Measurements from ENCODE around the gene BTAF1. TPM values are rescaled to one million over a fixed set of nuclear protein-coding genes. Genes with fewer than 3 reads are reported as not detected.

The BTAF1 gene
- total and polyA plus RNA-seq, 9 donors = 13.0 to 50.7 (median 38.9) TPM

DNA sequence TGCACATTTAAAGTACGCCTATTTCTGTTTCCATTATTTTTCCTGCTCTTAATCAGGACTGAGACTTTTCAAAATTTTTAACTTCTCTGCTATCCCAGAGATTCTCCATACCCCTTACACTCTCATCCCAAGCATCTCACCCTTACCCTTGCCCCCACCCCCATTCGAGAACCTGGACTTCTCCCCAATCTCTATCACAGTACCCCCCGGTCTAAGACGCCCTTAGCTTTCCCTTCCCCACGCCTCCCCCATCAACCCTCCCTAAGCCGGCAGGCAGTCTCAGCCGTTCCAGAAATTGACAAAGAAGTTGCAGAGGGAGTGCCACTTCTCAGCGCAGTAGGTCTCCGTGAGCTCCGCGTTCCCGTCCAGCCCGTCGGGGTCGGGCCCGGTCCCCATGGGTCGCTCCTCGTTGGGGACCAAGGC is 15.6 kb upstream of the BTAF1 start:
- intact Hi-C loops (cut with DNase I) = loop anchor here in 1 of 4 donors (10.0 kb wide), 1 partner anchor 123 kb away; no protein-coding TSS in a partner anchor
- Histone ChIP-seq H3K4me1 (ENCODE audit: insufficient read depth) (no peaks in the 10 kb centered on the region), H3K4me3 (peak overlapping the region; percentile 75), H3K36me3 (no peaks in the 10 kb centered on the region), H3K27ac (peak overlapping the region; percentile 60 to 65), H3K27me3 (no peaks in the 10 kb centered on the region), H3K9me3 (no peaks in the 10 kb centered on the region)
- DNase-seq = peak in 1 of 5 donors; percentile 28
- TF ChIP-seq, protein P1, sequence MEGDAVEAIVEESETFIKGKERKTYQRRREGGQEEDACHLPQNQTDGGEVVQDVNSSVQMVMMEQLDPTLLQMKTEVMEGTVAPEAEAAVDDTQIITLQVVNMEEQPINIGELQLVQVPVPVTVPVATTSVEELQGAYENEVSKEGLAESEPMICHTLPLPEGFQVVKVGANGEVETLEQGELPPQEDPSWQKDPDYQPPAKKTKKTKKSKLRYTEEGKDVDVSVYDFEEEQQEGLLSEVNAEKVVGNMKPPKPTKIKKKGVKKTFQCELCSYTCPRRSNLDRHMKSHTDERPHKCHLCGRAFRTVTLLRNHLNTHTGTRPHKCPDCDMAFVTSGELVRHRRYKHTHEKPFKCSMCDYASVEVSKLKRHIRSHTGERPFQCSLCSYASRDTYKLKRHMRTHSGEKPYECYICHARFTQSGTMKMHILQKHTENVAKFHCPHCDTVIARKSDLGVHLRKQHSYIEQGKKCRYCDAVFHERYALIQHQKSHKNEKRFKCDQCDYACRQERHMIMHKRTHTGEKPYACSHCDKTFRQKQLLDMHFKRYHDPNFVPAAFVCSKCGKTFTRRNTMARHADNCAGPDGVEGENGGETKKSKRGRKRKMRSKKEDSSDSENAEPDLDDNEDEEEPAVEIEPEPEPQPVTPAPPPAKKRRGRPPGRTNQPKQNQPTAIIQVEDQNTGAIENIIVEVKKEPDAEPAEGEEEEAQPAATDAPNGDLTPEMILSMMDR (IDR thresholded peaks at IDR 0.05) = no peak
- TF ChIP-seq EP300 (IDR thresholded peaks at IDR 0.05) (no peak), POLR2A (IDR thresholded peaks at IDR 0.05) (no peak)
- WGBS, 3 donors = 3 to 5% (median 5%) methylated on average over 18 of the region's 18 CpGs

DNA sequence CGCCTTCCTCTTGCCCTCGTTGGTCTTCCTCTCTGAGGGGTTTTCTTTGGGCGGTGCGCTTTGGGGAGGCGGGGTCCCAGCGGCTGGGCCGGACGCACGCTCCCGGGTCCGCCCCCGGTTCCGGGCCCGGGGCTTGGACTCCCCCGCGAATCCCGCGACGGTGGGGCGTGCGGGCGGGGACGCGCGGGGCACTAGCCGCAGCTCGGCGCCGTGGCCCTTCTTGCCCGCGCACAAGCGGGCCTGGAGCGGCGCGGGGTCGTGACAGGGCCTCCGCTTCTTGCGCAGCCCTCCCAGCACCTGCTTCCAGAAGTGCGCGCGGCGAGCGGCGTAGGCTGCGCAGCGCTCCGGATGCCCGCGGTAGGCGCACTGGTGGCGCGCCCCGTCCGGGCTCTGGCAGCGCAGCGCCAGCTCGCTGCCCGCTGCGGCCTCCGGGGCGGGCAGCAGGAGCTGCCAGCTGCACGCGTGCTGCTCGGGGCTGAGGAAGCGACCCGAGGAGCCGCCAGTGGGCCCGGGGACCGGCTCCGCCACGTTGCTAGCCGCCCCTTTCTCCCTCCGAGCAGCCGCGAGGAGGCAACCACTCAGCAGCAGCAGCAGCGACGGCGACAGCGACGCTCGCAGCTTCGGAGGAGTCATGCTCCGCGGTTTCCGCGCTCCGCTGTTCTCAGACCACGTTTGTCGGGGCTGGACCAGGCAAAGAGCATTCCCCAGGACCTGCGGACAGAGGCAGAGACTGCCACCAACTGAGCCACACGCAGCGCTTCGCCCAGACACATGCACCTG is 15.0 kb upstream of the BTAF1 start:
- Histone ChIP-seq H3K9me3 (no peaks in the 10 kb centered on the region), H3K27ac (peak overlapping the region; percentile 60 to 65), H3K4me1 (ENCODE audit: insufficient read depth) (no peaks in the 10 kb centered on the region), H3K4me3 (peak overlapping the region; percentile 75), H3K27me3 (no peaks in the 10 kb centered on the region), H3K36me3 (no peaks in the 10 kb centered on the region)
- DNase-seq = peak; percentile 50 to 68 (median 55)
- WGBS, 3 donors = 0 to 1% (median 0%) methylated on average over 28 to 93 of the region's 93 CpGs
- intact Hi-C loops (cut with DNase I) = loop anchor here in 1 of 4 donors (10.0 kb wide), 1 partner anchor 124 kb away; no protein-coding TSS in a partner anchor
- no peak for TF ChIP-seq EP300 (IDR thresholded peaks at IDR 0.05)
- TF ChIP-seq POLR2A (IDR thresholded peaks at IDR 0.05) = no peak
- TF ChIP-seq, protein P1 (IDR thresholded peaks at IDR 0.05) = peak in 1 of 3 donors; percentile 11

DNA sequence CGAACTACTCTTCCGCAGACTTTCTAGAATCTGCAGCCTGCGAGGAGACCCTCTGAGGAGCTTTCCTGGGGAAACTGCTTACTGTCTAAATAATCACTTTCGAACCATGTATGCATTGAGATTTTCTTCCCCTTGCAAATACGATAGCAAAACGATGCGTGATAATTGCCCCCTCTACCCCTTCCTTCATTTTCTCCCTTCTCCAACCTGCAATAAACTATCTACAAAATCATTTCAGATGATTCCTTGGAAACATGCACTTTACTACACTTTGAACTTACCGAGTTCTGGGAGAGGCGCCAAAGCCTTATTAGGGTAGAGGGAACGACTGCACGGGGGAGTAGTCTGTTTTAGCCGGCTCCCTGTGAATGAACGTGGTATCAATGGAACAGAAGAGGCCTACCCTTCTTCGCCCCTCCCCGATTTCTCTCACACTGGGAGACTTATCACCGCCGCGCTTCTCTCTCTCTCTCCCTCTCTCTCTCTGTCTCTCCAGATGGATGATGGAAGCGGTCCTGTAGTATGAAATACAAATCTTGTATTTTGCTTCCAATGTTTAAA is 14.4 kb upstream of the BTAF1 start, which contains the start of gene FGFBP3:
FGFBP3 (minus strand) TSS at position 370 of the 561 bp plus-strand sequence. CDS start 517 bp downstream, outside the sequence.
- no peaks in the 10 kb centered on the region for H3K27me3 ChIP-seq
- H3K36me3 ChIP-seq = no peaks in the 10 kb centered on the region
- TF ChIP-seq EP300 (IDR thresholded peaks at IDR 0.05) = no peak
- no peak for TF ChIP-seq POLR2A (IDR thresholded peaks at IDR 0.05)
- TF ChIP-seq, protein P1 (IDR thresholded peaks at IDR 0.05) = no peak
- no peaks in the 10 kb centered on the region for H3K9me3 ChIP-seq
- H3K4me1 ChIP-seq (ENCODE audit: insufficient read depth) = no peaks in the 10 kb centered on the region
- WGBS, 3 donors = 0 to 1% (median 1%) methylated on average over 19 of the region's 19 CpGs
- peak; percentile 42 to 52 (median 47) for DNase-seq
- intact Hi-C loops (cut with DNase I) = loop anchor here in 1 of 4 donors (10.0 kb wide), 1 partner anchor 124 kb away; no protein-coding TSS in a partner anchor
- H3K4me3 ChIP-seq = peak within 1 kb of the TSS; percentile 75
- H3K27ac ChIP-seq = peak within 1 kb of the TSS; percentile 60 to 65

DNA sequence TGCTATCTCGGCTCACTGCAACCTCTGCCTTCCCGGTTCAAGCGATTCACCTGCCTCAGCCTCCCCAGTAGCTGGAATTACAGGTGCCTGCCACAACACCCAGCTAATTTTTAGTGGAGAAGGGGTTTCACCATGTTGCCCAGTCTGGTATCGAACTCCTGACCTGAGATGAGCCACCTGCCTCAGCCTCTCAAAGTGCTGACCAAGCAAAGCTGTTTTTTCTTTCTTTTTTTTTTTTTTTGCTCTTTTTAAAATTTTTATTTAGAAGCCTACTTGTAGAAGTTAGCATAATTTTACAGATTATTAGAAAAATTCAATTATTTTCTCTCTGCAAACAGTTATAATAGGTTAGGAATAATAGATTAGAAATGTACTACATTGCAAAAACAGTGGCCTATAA is 13.1 kb upstream of the BTAF1 start:
- intact Hi-C loops (cut with DNase I) = loop anchor here in 3 of 4 donors (10.0 kb wide), 1 partner anchor 146 kb away; no protein-coding TSS in a partner anchor
- H3K27ac ChIP-seq = no peak overlapping the region
- no peak overlapping the region for H3K4me3 ChIP-seq
- TF ChIP-seq, protein P1 (IDR thresholded peaks at IDR 0.05) = no peak
- no peak for TF ChIP-seq EP300 (IDR thresholded peaks at IDR 0.05)
- TF ChIP-seq POLR2A (IDR thresholded peaks at IDR 0.05) = no peak
- no peaks in the 10 kb centered on the region for H3K9me3 ChIP-seq
- H3K36me3 ChIP-seq = no peaks in the 10 kb centered on the region
- WGBS, 3 donors = 78 to 84% (median 82%) methylated on average over 4 of the region's 4 CpGs
- H3K27me3 ChIP-seq = no peaks in the 10 kb centered on the region
- no peak for DNase-seq
- no peaks in the 10 kb centered on the region for H3K4me1 ChIP-seq (ENCODE audit: insufficient read depth)
